DND-41 (cell line): ENCODE measurements around the gene SLC24A3.

Source experiments
- ATAC-seq: fragments of 200-7000 bp; cut with Tn5 transposase; 3 replicates; pipeline ENCODE4 v1.9.1; 2021; ENCODE audit warnings: low read depth; ENCODE audit not compliant: insufficient read depth
- DNase-seq: peaks from one replicate; pipeline ENCODE4 v3.0.0-alpha.2; 2020
- H2AFZ ChIP-seq: 2 replicates; pipeline ENCODE4 v1.6.0; 2012; ENCODE audit warnings: low read depth, low read length
- H3K27ac ChIP-seq: 2 replicates; pipeline ENCODE4 v1.5.1; 2012; ENCODE audit warnings: low read length, inconsistent platforms
- H3K27me3 ChIP-seq: fragments of 200-600 bp; sonication (generic); 2 replicates; pipeline ENCODE4 v1.6.0; 2012; ENCODE audit warnings: low read length, mild to moderate bottlenecking, inconsistent platforms; ENCODE audit not compliant: insufficient read depth, poor library complexity
- H3K36me3 ChIP-seq: 2 replicates; pipeline ENCODE4 v1.5.1; 2012; ENCODE audit warnings: low read length, inconsistent platforms; ENCODE audit not compliant: insufficient read depth
- H3K4me1 ChIP-seq: 2 replicates; pipeline ENCODE4 v1.5.1; 2012; ENCODE audit warnings: mild to moderate bottlenecking, low read length; ENCODE audit not compliant: insufficient read depth
- H3K4me2 ChIP-seq: 2 replicates; pipeline ENCODE4 v1.6.0; 2012; ENCODE audit warnings: mild to moderate bottlenecking, moderate library complexity, low read length, inconsistent platforms; ENCODE audit not compliant: insufficient read depth
- H3K4me3 ChIP-seq, 2 experiments: fragments of 200-600 bp in 1 of 2; shearing (Covaris generic) in 1 of 2; 2 replicates each; pipeline ENCODE4 v1.5.1; 2012 to 2016; ENCODE audit warnings: inconsistent platforms in 2 of 2, low read length in 2 of 2, mild to moderate bottlenecking in 2 of 2, low read depth in 1 of 2, moderate library complexity in 1 of 2
- H3K79me2 ChIP-seq: 2 replicates; pipeline ENCODE4 v1.6.0; 2012; ENCODE audit warnings: low read length, inconsistent platforms; ENCODE audit not compliant: insufficient read depth
- H3K9ac ChIP-seq: 2 replicates; pipeline ENCODE4 v1.6.0; 2012; ENCODE audit warnings: low read depth, mild to moderate bottlenecking, inconsistent platforms, low read length, moderate library complexity
- H3K9me3 ChIP-seq: 2 replicates; pipeline ENCODE4 v1.5.1; 2012; ENCODE audit warnings: low read length, moderate library complexity, mild to moderate bottlenecking, inconsistent platforms; ENCODE audit not compliant: insufficient read depth, severe bottlenecking
- H4K20me1 ChIP-seq: 2 replicates; pipeline ENCODE4 v1.6.0; 2012; ENCODE audit warnings: low read length; ENCODE audit not compliant: insufficient read depth
- CTCF ChIP-seq: IDR thresholded peaks from 2 replicates; pipeline ENCODE4 v1.5.1; 2012; ENCODE audit warnings: borderline replicate concordance, low read length, moderate library complexity, mild to moderate bottlenecking; ENCODE audit not compliant: poor library complexity, severe bottlenecking; ENCODE audit errors: extremely low read depth
- EZH2 ChIP-seq: IDR thresholded peaks from 3 replicates; pipeline ENCODE4 v1.6.1; 2012; ENCODE audit warnings: borderline replicate concordance, low read depth, mild to moderate bottlenecking, moderate library complexity, low read length, inconsistent platforms; ENCODE audit not compliant: severe bottlenecking

The SLC24A3 gene

GRCh38 chr20:19207541-19207940 is 4.9 kb upstream of the SLC24A3 start:
- TF ChIP-seq EZH2 (no peak), CTCF (no peak)
- no peak overlapping the region for H2AFZ ChIP-seq
- H3K27ac ChIP-seq, result no peak overlapping the region
- peaks cover 11% of the 10 kb centered on the region for H3K27me3 ChIP-seq
- H3K36me3 ChIP-seq, result no peaks in the 10 kb centered on the region
- no peak overlapping the region for H3K9ac ChIP-seq
- no peak for DNase-seq
- H4K20me1 ChIP-seq, result no peaks in the 10 kb centered on the region
- H3K9me3 ChIP-seq, result no peaks in the 10 kb centered on the region
- no peaks in the 10 kb centered on the region for H3K79me2 ChIP-seq
- H3K4me3 ChIP-seq, result no peak overlapping the region
- no peak for ATAC-seq
- H3K4me1 ChIP-seq, result no peaks in the 10 kb centered on the region
- no peak overlapping the region for H3K4me2 ChIP-seq

GRCh38 chr20:19210391-19211155 is 1.9 kb upstream of the SLC24A3 start:
- H3K27me3 ChIP-seq, result peaks cover 8% of the 10 kb centered on the region
- DNase-seq, result no peak

GRCh38 chr20:19211252-19211651 is 1.2 kb upstream of the SLC24A3 start:
- Histone ChIP-seq H3K4me3 (no peak overlapping the region), H3K27ac (no peak overlapping the region), H3K36me3 (no peaks in the 10 kb centered on the region), H3K27me3 (peaks cover 4% of the 10 kb centered on the region), H4K20me1 (no peaks in the 10 kb centered on the region), H3K9me3 (no peaks in the 10 kb centered on the region), H3K4me1 (no peaks in the 10 kb centered on the region), H3K4me2 (no peak overlapping the region), H3K79me2 (no peaks in the 10 kb centered on the region), H2AFZ (no peak overlapping the region), H3K9ac (no peak overlapping the region)
- no peak for DNase-seq
- no peak for TF ChIP-seq CTCF
- TF ChIP-seq EZH2, result no peak
- ATAC-seq, result no peak

More at GRCh38 chr20:19210391-19211155, 1.9 kb upstream of the SLC24A3 start:
- H4K20me1 ChIP-seq, result no peaks in the 10 kb centered on the region
- H3K27ac ChIP-seq, result no peak overlapping the region
- H3K4me1 ChIP-seq, result no peaks in the 10 kb centered on the region
- ATAC-seq, result no peak
- no peak overlapping the region for H2AFZ ChIP-seq
- H3K4me2 ChIP-seq, result no peak overlapping the region
- no peak overlapping the region for H3K4me3 ChIP-seq
- TF ChIP-seq EZH2 (no peak), CTCF (no peak)
- no peaks in the 10 kb centered on the region for H3K9me3 ChIP-seq
- no peaks in the 10 kb centered on the region for H3K79me2 ChIP-seq
- H3K9ac ChIP-seq, result no peak overlapping the region
- H3K36me3 ChIP-seq, result no peaks in the 10 kb centered on the region
